ENCODE data around the gene DHX34. TPM values are rescaled to one million over a fixed set of nuclear protein-coding genes. Genes with fewer than 3 reads are reported as not detected.
A peak's percentile ranks its signal among the peaks of the same experiment; 100 is the strongest.
"Not testable (repeated sequence)": the region's sequence is repeated elsewhere in the genome, so short reads cannot be mapped to it uniquely, and the experiment has no call there.

The DHX34 gene
- total and polyA plus RNA-seq, 9 donors, result 2.6 to 21.3 (median 15.3) TPM

- TF ChIP-seq EP300 (IDR thresholded peaks at IDR 0.05) (no peak), CTCF (IDR thresholded peaks at IDR 0.05) (no peak), POLR2A (IDR thresholded peaks at IDR 0.05) (no peak)
- no peaks in the 10 kb centered on the region for H3K9me3 ChIP-seq
- WGBS, 3 donors, result 84 to 85% (median 85%) methylated on average over 6 of the region's 6 CpGs
- no peak overlapping the region for H3K4me3 ChIP-seq
- peaks cover 1% of the 10 kb centered on the region for H3K4me1 ChIP-seq (ENCODE audit: insufficient read depth)
- intact Hi-C loops (cut with DNase I), result no loop called here
- no peak overlapping the region for H3K27ac ChIP-seq
- H3K36me3 ChIP-seq, result no peaks in the 10 kb centered on the region
- no peak for DNase-seq
- no peaks in the 10 kb centered on the region for H3K27me3 ChIP-seq
Observed at GRCh38 chr19:47331490-47331889, 17.6 kb upstream of the DHX34 start.

GRCh38 chr19:47331931-47332547 is 17.1 kb upstream of the DHX34 start, which contains the start of gene C5AR2:
Gene C5AR2 (plus strand): TSS chr19:47332175. CDS start chr19:47340800, 8,625 bp downstream.
- Histone ChIP-seq H3K9me3 (no peaks in the 10 kb centered on the region), H3K36me3 (no peaks in the 10 kb centered on the region), H3K27ac (no peak within 1 kb of the TSS), H3K4me1 (ENCODE audit: insufficient read depth) (peaks cover 4% of the 10 kb centered on the region), H3K4me3 (no peak within 1 kb of the TSS), H3K27me3 (no peaks in the 10 kb centered on the region)
- TF ChIP-seq POLR2A (IDR thresholded peaks at IDR 0.05), result no peak
- no peak for TF ChIP-seq EP300 (IDR thresholded peaks at IDR 0.05)
- TF ChIP-seq CTCF (IDR thresholded peaks at IDR 0.05), result no peak
- intact Hi-C loops (cut with DNase I), result no loop called here
- DNase-seq, result no peak
- 52 to 61% (median 59%) methylated on average over 18 of the region's 18 CpGs for WGBS, 3 donors

GRCh38 chr19:47336765-47337718 is 12.1 kb upstream of the DHX34 start:
- WGBS, 3 donors, result 51 to 59% (median 52%) methylated on average over 18 of the region's 18 CpGs
- DNase-seq, result peak in 4 of 5 donors; percentile 21 to 62 (median 43)
- H3K27ac ChIP-seq; H3K4me1 ChIP-seq (ENCODE audit: insufficient read depth); H3K4me3 ChIP-seq; H3K27me3 ChIP-seq; H3K9me3 ChIP-seq; H3K36me3 ChIP-seq; intact Hi-C loops (cut with DNase I): not testable (repeated sequence)

- Histone ChIP-seq H3K36me3 (no peaks in the 10 kb centered on the region), H3K27me3 (no peaks in the 10 kb centered on the region), H3K27ac (no peak overlapping the region), H3K4me1 (ENCODE audit: insufficient read depth) (peaks cover 3% of the 10 kb centered on the region), H3K9me3 (no peaks in the 10 kb centered on the region), H3K4me3 (no peak overlapping the region)
- intact Hi-C loops (cut with DNase I), result no loop called here
- no peak for DNase-seq
- TF ChIP-seq POLR2A (IDR thresholded peaks at IDR 0.05), result no peak
- no peak for TF ChIP-seq EP300 (IDR thresholded peaks at IDR 0.05)
- no peak for TF ChIP-seq CTCF (IDR thresholded peaks at IDR 0.05)
- 76 to 83% (median 81%) methylated on average over 10 of the region's 10 CpGs for whole genome bisulfite sequencing, 3 donors
Observed at GRCh38 chr19:47339196-47339880, 9.8 kb upstream of the DHX34 start.

All from ovary (tissue), 9 donors.